K562 (cell line): ENCODE data around the gene PLCB1. TPM values are rescaled to one million over a fixed set of nuclear protein-coding genes. Genes with fewer than 3 reads are reported as not detected.

ENCODE experiments used
- E2F8 ChIP-seq: fragments of 450-650 bp; IDR thresholded peaks from 2 replicates; pipeline ENCODE4 v1.7.1; 2018; ENCODE audit warnings: mild to moderate bottlenecking, low read depth; ENCODE audit not compliant: partially characterized antibody
- FOXA1 ChIP-seq: fragments of 450-650 bp; IDR thresholded peaks from 2 replicates; pipeline ENCODE4 v1.6.1; 2016; ENCODE audit warnings: mild to moderate bottlenecking, borderline replicate concordance
- SRF ChIP-seq, 2 experiments: fragments of 250-450, 450-650 bp in 1 of 2; sonication (Bioruptor Pico) in 1 of 2; sonication (generic) in 1 of 2; formaldehyde crosslinking; IDR thresholded peaks; 2 replicates each; pipeline versions ENCODE4 v1.5.0 to v1.5.1; 2020 to 2022; ENCODE audit warnings: mild to moderate bottlenecking in 1 of 2, missing genetic modification reagents in 1 of 2
- THRA ChIP-seq: fragments of 450-650 bp; IDR thresholded peaks from 2 replicates; pipeline ENCODE4 v1.6.1; 2017; ENCODE audit warnings: mild to moderate bottlenecking, moderate library complexity
- ZNF277 ChIP-seq: fragments of 250-450 bp; sonication (Bioruptor Pico); IDR thresholded peaks from 2 replicates; pipeline ENCODE4 v1.8.0; 2022; ENCODE audit warnings: inconsistent platforms, mild to moderate bottlenecking, moderate library complexity, borderline replicate concordance
- ZNF347 ChIP-seq: fragments of 450-650 bp; formaldehyde crosslinking; IDR thresholded peaks from 2 replicates; pipeline ENCODE4 v1.4.0; 2020; ENCODE audit warnings: low read depth, mild to moderate bottlenecking, moderate library complexity
- ZNF644 ChIP-seq: fragments of 200-800 bp; sonication (Bioruptor generic); IDR thresholded peaks from 2 replicates; pipeline ENCODE4 v1.6.1; 2016; ENCODE audit warnings: low read depth, missing genetic modification characterization, missing compliant biosample characterization
- polyA plus RNA-seq, 8 experiments: library from polyadenylated mRNA; depleted of rRNA in 4 of 8; stranded (reverse) in 5 of 8; unstranded in 3 of 8; fragments of >200 nt; fragmentation: Nextera tagmentation in 2 of 8; fragmentation: Illumina TruSeq in 1 of 8; extraction: Ambion mirVana in 2 of 8; extraction: Trizol in 1 of 8; gene quantifications; 2 replicates each; pipeline versions ENCODE4 v1.2.1 to v1.2.3, GENCODE V29; 2011 to 2014; ENCODE audit warnings: inconsistent platforms in 1 of 8, missing spikeins in 1 of 8
- total RNA-seq, 7 experiments: library from RNA; depleted of rRNA in 6 of 7; stranded (reverse); fragments of >200 nt in 6 of 7; fragmentation: Illumina TruSeq in 2 of 7; extraction: Trizol in 2 of 7; gene quantifications; 2 replicates each; pipeline versions ENCODE4 v1.2.1 to v1.2.3, GENCODE V29; 2011 to 2021; ENCODE audit warnings: low replicate concordance in 1 of 7

PLCB1 gene
- total and polyA plus RNA-seq, 9 of the 15 experiments (the other 6 are each of a cell fraction or from before 2014, with no cell fraction given): 0.34 to 3.1 (median 1.3) TPM

- TF ChIP-seq THRA (no peak), ZNF644 (tag) (no peak), ZNF277 (CRISPR knock-in tag) (no peak), SRF (CRISPR knock-in tag; IDR thresholded peaks at IDR 0.05) (no peak), E2F8 (no peak), ZNF347 (no peak), FOXA1 (no peak)
- TF ChIP-seq, all 486 proteins: peak for 0
Observed at GRCh38 chr20:8267009-8267408, 134.9 kb downstream of the PLCB1 start (continued).
